Thyroid gland (tissue), 4 donors: ENCODE data around the gene KIF13A.

Source experiments
- POLR2A ChIP-seq, 2 donors: fragments of 450-650 bp; IDR thresholded peaks; one replicate each; pipeline ENCODE4 v1.6.1; 2017; ENCODE audit warnings: antibody characterized with exemption in 2 of 2, mild to moderate bottlenecking in 2 of 2, moderate library complexity in 1 of 2
- TF ChIP-seq, protein P1 (sequence below), 6 experiments: fragments of 200-600 bp in 3 of 6; fragments of 450-650 bp in 3 of 6; sonication (generic) in 3 of 6; IDR thresholded peaks; one replicate each; pipeline ENCODE4 v1.5.1; 2016 to 2019; ENCODE audit warnings: antibody characterized with exemption in 6 of 6, mild to moderate bottlenecking in 2 of 6, inconsistent platforms in 1 of 6, moderate library complexity in 1 of 6

DNA sequence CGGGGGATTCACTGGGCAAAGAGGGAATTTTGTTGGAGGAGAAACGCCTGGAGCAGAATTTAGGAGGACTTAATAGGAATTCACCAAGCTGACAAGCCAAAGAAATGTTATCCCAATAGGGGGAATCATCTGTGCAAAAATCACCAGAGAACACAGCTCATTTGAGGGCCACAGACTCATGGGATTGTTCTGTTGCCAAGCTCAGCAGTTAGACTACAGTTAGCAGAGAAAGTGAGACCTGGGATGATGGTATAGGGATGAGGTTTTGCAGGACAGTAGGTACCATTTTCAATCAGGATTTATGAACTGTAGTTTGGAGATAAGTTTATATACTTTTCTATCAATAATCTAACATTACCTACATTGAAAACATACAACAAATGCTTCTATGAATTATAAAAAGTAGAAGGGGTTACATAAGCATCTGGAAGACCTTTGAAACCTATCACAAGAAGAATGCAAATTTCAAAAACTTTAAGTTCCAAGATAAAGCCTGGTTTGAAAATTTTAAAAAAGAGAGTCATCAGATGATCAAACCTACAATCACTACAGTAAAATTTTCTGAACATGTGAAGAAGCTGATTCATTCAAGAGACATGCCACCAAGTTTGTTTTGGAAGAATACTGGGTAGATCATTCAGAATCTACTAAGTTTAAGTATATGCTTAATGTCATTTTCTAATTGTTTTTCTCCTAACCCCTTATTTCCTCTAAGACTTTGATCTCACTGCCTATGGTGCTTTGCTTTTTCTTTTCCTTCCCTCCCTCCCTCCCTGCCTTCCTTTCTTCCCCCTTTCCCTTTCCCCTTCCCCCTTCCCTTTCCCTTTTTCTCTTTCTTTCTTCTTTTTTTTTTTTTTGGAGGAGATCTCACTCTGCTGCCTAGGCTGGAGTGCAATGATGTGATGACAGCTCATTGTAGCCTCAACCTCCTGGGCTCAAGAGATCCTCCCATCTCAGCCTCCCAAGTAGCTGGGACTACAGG is 81.5 kb downstream of the KIF13A start:
- TF ChIP-seq, protein P1, sequence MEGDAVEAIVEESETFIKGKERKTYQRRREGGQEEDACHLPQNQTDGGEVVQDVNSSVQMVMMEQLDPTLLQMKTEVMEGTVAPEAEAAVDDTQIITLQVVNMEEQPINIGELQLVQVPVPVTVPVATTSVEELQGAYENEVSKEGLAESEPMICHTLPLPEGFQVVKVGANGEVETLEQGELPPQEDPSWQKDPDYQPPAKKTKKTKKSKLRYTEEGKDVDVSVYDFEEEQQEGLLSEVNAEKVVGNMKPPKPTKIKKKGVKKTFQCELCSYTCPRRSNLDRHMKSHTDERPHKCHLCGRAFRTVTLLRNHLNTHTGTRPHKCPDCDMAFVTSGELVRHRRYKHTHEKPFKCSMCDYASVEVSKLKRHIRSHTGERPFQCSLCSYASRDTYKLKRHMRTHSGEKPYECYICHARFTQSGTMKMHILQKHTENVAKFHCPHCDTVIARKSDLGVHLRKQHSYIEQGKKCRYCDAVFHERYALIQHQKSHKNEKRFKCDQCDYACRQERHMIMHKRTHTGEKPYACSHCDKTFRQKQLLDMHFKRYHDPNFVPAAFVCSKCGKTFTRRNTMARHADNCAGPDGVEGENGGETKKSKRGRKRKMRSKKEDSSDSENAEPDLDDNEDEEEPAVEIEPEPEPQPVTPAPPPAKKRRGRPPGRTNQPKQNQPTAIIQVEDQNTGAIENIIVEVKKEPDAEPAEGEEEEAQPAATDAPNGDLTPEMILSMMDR (IDR thresholded peaks at IDR 0.05), result no peak
- no peak for TF ChIP-seq POLR2A (IDR thresholded peaks at IDR 0.05)
